Mammary epithelial cell (primary cell): ENCODE measurements around the gene PYURF.

Experiments used
- CTCF ChIP-seq, 2 donors: IDR thresholded peaks in 1 of 2; conservative IDR thresholded peaks in 1 of 2; 2 replicates each; pipeline ENCODE4 v1.5.1; 2011 to 2012; ENCODE audit warnings: inconsistent platforms in 2 of 2, low read length in 2 of 2, mild to moderate bottlenecking in 2 of 2, control low read depth in 1 of 2, low read depth in 1 of 2; ENCODE audit not compliant: insufficient read depth in 1 of 2; ENCODE audit errors: extremely low read depth in 1 of 2
- EZH2 ChIP-seq: IDR thresholded peaks from 2 replicates; pipeline ENCODE4 v1.6.1; 2012; ENCODE audit warnings: low read length, inconsistent platforms, borderline replicate concordance

GRCh38 chr4:88535090-88535755 lies 11.6 kb upstream of the PYURF start:
- TF ChIP-seq CTCF (conservative IDR thresholded peaks at IDR 0.05 in 1 of 2, IDR thresholded peaks at IDR 0.05 in 1 of 2; ENCODE audit: extremely low read depth in 1 of 2, insufficient read depth in 1 of 2, low read depth in 1 of 2, low read length in 2 of 2) (no peak), EZH2 (no peak)
